Kidney (tissue), 22 donors: Measurements from ENCODE around the gene ZNF121. TPM values are rescaled to one million over a fixed set of nuclear protein-coding genes. Genes with fewer than 3 reads are reported as not detected.

Source experiments
- DNase-seq, 5 donors: peaks; one replicate each; pipeline ENCODE4 v3.0.0-alpha.2; 2013 to 2020
- FAIRE-seq: peaks from 2 replicates; lab custom pipeline; 2012; peaks lifted over from hg19 to GRCh38; lab: Jason Lieb, UNC
- H3K27ac ChIP-seq, 2 donors: one replicate each; pipeline ENCODE4 v1.7.0; 2013; ENCODE audit warnings: low read depth in 2 of 2, low read length in 2 of 2, inconsistent platforms in 1 of 2
- H3K27me3 ChIP-seq: one replicate; pipeline ENCODE4 v1.7.1; 2013; ENCODE audit warnings: low read length, inconsistent platforms; ENCODE audit not compliant: control insufficient read depth, insufficient read depth
- H3K36me3 ChIP-seq, 3 donors: one replicate each; pipeline versions ENCODE4 v1.7.0 to v1.7.1; 2013; ENCODE audit warnings: low read length in 3 of 3, control low read depth in 1 of 3, inconsistent platforms in 1 of 3; ENCODE audit not compliant: insufficient read depth in 3 of 3, control insufficient read depth in 2 of 3
- H3K4me1 ChIP-seq, 3 donors: one replicate each; pipeline versions ENCODE4 v1.7.0 to v1.7.1; 2013; ENCODE audit warnings: low read length in 3 of 3, inconsistent platforms in 1 of 3, low read depth in 1 of 3; ENCODE audit not compliant: control insufficient read depth in 2 of 3, insufficient read depth in 2 of 3
- H3K4me3 ChIP-seq, 3 donors: one replicate each; pipeline versions ENCODE4 v1.7.0 to v1.8.1; 2013; ENCODE audit warnings: low read length in 3 of 3, control low read depth in 1 of 3, inconsistent platforms in 1 of 3
- H3K9ac ChIP-seq, 3 donors: one replicate each; pipeline versions ENCODE4 v1.7.0 to v1.7.1; 2013; ENCODE audit warnings: low read length in 3 of 3, control low read depth in 1 of 3, inconsistent platforms in 1 of 3
- H3K9me3 ChIP-seq, 3 donors: one replicate each; pipeline versions ENCODE4 v1.7.0 to v1.7.1; 2013; ENCODE audit warnings: low read length in 3 of 3, control low read depth in 1 of 3, inconsistent platforms in 1 of 3; ENCODE audit not compliant: control insufficient read depth in 2 of 3, insufficient read depth in 1 of 3
- intact Hi-C: fragments of 100-400 bp; cut with DNase I; formaldehyde crosslinking; loops from one replicate; pipeline ENCODE4 v1.11.1; 2022
- long read RNA-seq, 10 donors: library from polyadenylated mRNA in 1 of 10; unstranded in 1 of 10; transcript quantifications; one replicate each; pipeline ENCODE4 v2.0.0 and lab custom pipeline, GENCODE V29; 2021 to 2026
- polyA plus RNA-seq: library from polyadenylated mRNA; stranded (reverse); fragments of 350-450 nt; fragmentation: Illumina TruSeq; extraction: RNeasy Lipid Tissue Mini Kit (QIAGEN cat#74804); gene quantifications from one replicate; pipeline ENCODE4 v1.2.3, GENCODE V29; 2014; ENCODE audit warnings: low read depth, low replicate concordance; ENCODE audit not compliant: insufficient read depth
- total RNA-seq: library from RNA; stranded (reverse); fragmentation: NEBNext Ultra II Directional; extraction: Animal tissue kit (Norgen Biotek cat#: 25700); gene quantifications from one replicate; pipeline ENCODE4 v1.2.1, GENCODE V29; 2021
- TF ChIP-seq, protein P1 (sequence below): IDR thresholded peaks from 3 replicates; pipeline ENCODE4 v1.5.1; 2012; ENCODE audit warnings: mild to moderate bottlenecking, moderate library complexity, borderline replicate concordance; ENCODE audit not compliant: insufficient read depth; ENCODE audit errors: extremely low read depth
- donor health status: control.
- donor health status: control.
- donor health status: control.
- donor health status: control.
- donor health status: control.
- donor health status: DM: yes; HTN: yes; CAD: no.
- donor health status: Normal renal cell carcinoma (clear cell type).

The ZNF121 gene
- total RNA-seq (40.3 TPM), polyA plus RNA-seq (2.8 TPM)
- long read RNA-seq, donor 1, partial matches to known transcripts, result 8 of 8 reads
- long read RNA-seq, donor 1, other reads (novel, unspliced or antisense), result 0 of 8 reads
- long read RNA-seq, donor 2, partial matches to known transcripts, result 7 of 9 reads
- long read RNA-seq, donor 2, other reads (novel, unspliced or antisense), result 0 of 9 reads
- long read RNA-seq, donor 3, transcript ZNF121-201 (4 exons, 1,563 nt), result major isoform, 6 of 6 reads
- long read RNA-seq, donor 3, partial matches to known transcripts, result 0 of 6 reads
- long read RNA-seq, donor 3, other reads (novel, unspliced or antisense), result 0 of 6 reads
- long read RNA-seq, donor 4, result 0 reads
- long read RNA-seq, donor 5, result 0 reads
- long read RNA-seq, donor 6, result 0 reads
- long read RNA-seq, donor 7, partial matches to known transcripts, result 0 of 4 reads
- long read RNA-seq, donor 7, other reads (novel, unspliced or antisense), result 4 of 4 reads
- long read RNA-seq, donor 8, partial matches to known transcripts, result 5 of 5 reads
- long read RNA-seq, donor 8, other reads (novel, unspliced or antisense), result 0 of 5 reads
- long read RNA-seq, donor 9, partial matches to known transcripts, result 0 of 1 reads
- long read RNA-seq, donor 9, other reads (novel, unspliced or antisense), result 0 of 1 reads
- long read RNA-seq, donor 10, partial matches to known transcripts, result 0 of 3 reads
- long read RNA-seq, donor 10, other reads (novel, unspliced or antisense), result 0 of 3 reads

DNA sequence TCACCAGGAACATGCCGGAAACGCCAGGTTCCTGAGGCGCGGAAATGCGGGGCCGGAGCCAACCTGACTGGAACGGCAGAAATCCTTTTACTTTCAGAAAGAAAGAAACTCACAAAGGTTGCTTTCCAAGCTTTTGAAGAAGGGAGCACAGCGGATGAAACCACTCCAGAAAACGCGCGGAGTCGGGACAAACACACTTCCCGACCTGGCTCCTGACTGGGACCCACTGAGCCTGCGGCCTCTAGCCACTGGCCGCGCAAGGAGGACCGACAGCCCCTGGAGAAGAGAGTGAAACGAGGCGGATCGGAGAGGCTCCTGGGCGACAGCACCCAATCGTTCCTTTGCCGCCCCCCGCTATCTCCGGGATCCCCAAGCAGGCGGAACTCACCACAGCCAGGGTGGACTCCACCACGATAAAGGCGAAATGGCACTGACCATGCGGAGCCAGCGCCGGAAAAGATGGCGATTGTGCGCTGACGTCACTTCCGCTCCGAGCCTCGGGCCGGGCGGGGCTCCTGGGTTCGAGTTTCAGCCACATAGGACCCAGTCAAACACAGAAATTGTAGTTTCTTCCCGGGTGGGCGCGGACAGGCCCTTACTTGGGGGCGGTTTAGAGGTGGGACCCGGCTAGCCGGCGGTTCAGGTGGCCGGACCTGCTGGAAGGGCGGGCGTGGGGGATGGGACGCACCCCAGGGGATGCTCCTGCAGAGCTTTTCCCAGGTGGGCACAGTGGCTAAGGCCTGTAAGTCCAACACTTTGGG lies at the start of gene ZNF121:
Gene ZNF121, minus strand, starts transcription at position 432 of the 761 bp plus-strand sequence. CDS start 16,407 bp downstream, outside the sequence.
- no peak for FAIRE-seq
- TF ChIP-seq, protein P1, sequence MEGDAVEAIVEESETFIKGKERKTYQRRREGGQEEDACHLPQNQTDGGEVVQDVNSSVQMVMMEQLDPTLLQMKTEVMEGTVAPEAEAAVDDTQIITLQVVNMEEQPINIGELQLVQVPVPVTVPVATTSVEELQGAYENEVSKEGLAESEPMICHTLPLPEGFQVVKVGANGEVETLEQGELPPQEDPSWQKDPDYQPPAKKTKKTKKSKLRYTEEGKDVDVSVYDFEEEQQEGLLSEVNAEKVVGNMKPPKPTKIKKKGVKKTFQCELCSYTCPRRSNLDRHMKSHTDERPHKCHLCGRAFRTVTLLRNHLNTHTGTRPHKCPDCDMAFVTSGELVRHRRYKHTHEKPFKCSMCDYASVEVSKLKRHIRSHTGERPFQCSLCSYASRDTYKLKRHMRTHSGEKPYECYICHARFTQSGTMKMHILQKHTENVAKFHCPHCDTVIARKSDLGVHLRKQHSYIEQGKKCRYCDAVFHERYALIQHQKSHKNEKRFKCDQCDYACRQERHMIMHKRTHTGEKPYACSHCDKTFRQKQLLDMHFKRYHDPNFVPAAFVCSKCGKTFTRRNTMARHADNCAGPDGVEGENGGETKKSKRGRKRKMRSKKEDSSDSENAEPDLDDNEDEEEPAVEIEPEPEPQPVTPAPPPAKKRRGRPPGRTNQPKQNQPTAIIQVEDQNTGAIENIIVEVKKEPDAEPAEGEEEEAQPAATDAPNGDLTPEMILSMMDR, result no peak
- intact Hi-C loops, result no loop called here
- Histone ChIP-seq H3K9me3 (no peaks in the 10 kb centered on the region), H3K9ac (peak within 1 kb of the TSS; percentile 47 to 90 (median 70)), H3K27me3 (no peaks in the 10 kb centered on the region), H3K4me1 (peaks cover 0 to 4% (median 0%) of the 10 kb centered on the region in 3 donors), H3K27ac (peak within 1 kb of the TSS; percentile 92 to 93), H3K36me3 (peaks cover 0 to under 1% (median 0%) of the 10 kb centered on the region in 3 donors), H3K4me3 (peak within 1 kb of the TSS; percentile 68 to 96 (median 85))
- DNase-seq, result peak; percentile 93 to 96 (median 94)

DNA sequence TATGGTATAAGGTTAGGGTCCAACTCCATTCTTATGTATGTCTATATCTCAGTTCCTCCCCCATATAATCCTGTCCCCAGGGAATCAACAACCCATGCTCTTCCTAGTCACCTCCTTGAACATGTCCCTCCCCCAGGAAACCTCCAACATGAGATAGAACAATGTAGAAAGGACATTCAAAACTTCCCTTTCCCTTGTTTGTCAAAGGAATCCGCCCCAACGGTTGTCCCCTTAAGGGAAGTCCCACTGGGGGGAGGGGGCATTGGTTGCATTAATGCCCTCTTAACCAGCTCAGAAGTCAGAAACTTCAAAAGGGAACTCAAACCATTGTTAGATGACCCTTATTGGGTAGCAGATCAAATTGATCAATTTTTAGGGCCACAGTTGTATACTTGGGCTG lies 43.6 kb upstream of the ZNF121 start:
- H3K4me1 ChIP-seq, result no peaks in the 10 kb centered on the region
- H3K27ac ChIP-seq, result no peak overlapping the region
- TF ChIP-seq, protein P1, result no peak
- no peak for FAIRE-seq
- no peaks in the 10 kb centered on the region for H3K27me3 ChIP-seq
- intact Hi-C loops, result loop anchor here (10.0 kb wide), 1 partner anchor 157 kb away; no protein-coding TSS in a partner anchor
- DNase-seq, result no peak
- no peaks in the 10 kb centered on the region for H3K9me3 ChIP-seq
- no peak overlapping the region for H3K4me3 ChIP-seq
- no peak overlapping the region for H3K9ac ChIP-seq
- peaks cover 0 to 6% (median 0%) of the 10 kb centered on the region in 3 donors for H3K36me3 ChIP-seq

DNA sequence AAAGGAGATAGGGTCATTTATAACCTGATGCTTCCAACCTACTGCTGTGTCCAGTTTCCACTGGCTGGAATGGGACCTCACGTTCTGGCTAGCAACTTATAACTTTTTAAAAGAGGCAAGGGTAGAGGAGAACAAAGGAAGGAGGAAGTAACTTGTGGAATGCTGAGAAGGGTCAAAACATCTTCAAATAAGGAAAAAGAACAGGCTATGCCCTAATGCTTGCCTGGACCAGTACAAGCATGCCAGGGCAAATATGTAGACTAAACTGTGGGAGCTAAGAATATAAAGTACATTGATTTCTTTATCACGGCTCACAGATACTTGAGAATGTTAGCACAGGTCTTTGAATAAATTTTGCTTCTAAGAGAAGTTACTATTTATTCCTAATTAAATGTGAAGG lies 38.2 kb upstream of the ZNF121 start:
- Histone ChIP-seq H3K27ac (no peak overlapping the region), H3K4me3 (no peak overlapping the region)
- DNase-seq, result peak in 2 of 5 donors; percentile 8 to 15

More for the DNA sequence above, 38.2 kb upstream of the ZNF121 start:
- no peak overlapping the region for H3K9ac ChIP-seq
- FAIRE-seq, result no peak
- peaks cover 6 to 8% (median 7%) of the 10 kb centered on the region in 3 donors for H3K36me3 ChIP-seq
- TF ChIP-seq, protein P1, result no peak
- H3K4me1 ChIP-seq, result peaks cover 3 to 13% (median 9%) of the 10 kb centered on the region in 3 donors
- H3K27me3 ChIP-seq, result no peaks in the 10 kb centered on the region
- intact Hi-C loops, result loop anchor here (10.0 kb wide), 1 partner anchor 162 kb away; no protein-coding TSS in a partner anchor
- no peaks in the 10 kb centered on the region for H3K9me3 ChIP-seq
